Caco-2 (cell line): ENCODE measurements around the gene KYNU. TPM values are rescaled to one million over a fixed set of nuclear protein-coding genes. Genes with fewer than 3 reads are reported as not detected.

ENCODE experiments used
- BruUV-seq: library from RNA; stranded (reverse); fragments of 400-500 nt; replicated peaks from 2 replicates; lab custom pipeline; 2021; lab: Mats Ljungman, UMichigan
- CTCF ChIA-PET: fragments of 300-600 bp; sonication (Branson Sonifier 250); formaldehyde crosslinking; loops from one replicate; lab custom pipeline; 2022; ENCODE audit warnings: antibody characterized with exemption; lab: Charles Lee
- POLR2A ChIA-PET: fragments of 300-600 bp; sonication (Branson Sonifier 250); formaldehyde crosslinking; loops from one replicate; lab custom pipeline; 2022; ENCODE audit warnings: antibody characterized with exemption; lab: Charles Lee
- DNase-seq, 2 experiments: peaks; one replicate each; pipeline versions ENCODE4 v3.0.0 to v3.0.0-alpha.2; 2020 to 2022
- H3K27me3 ChIP-seq: replicated peaks from 2 replicates; pipeline ENCODE4 v1.6.0; 2011; ENCODE audit warnings: low read length; ENCODE audit not compliant: control insufficient read depth, insufficient read depth
- H3K36me3 ChIP-seq: 2 replicates; pipeline ENCODE4 v1.5.1; 2011; ENCODE audit warnings: low read length; ENCODE audit not compliant: control insufficient read depth, insufficient read depth
- H3K4me1 ChIP-seq: fragments of 250-450 bp; sonication (Bioruptor Pico); 2 replicates; pipeline ENCODE4 v1.5.1; 2020; ENCODE audit warnings: mild to moderate bottlenecking
- H3K4me3 ChIP-seq: 2 replicates; pipeline ENCODE4 v1.5.1; 2011; ENCODE audit warnings: low read depth, mild to moderate bottlenecking, control low read depth, low read length
- H3K9me3 ChIP-seq: fragments of 250-450 bp; sonication (Bioruptor Pico); 2 replicates; pipeline ENCODE4 v1.5.1; 2020; ENCODE audit warnings: mild to moderate bottlenecking, moderate library complexity
- H3K27ac Mint-ChIP-seq: one replicate; pipeline ENCODE4 v1.8.0; 2022; ENCODE audit warnings: mixed read lengths; ENCODE audit not compliant: unreplicated experiment
- H3K27me3 Mint-ChIP-seq: one replicate; pipeline ENCODE4 v1.8.0; 2022; ENCODE audit warnings: mixed read lengths; ENCODE audit not compliant: insufficient read depth, unreplicated experiment
- H3K36me3 Mint-ChIP-seq: one replicate; pipeline ENCODE4 v1.8.0; 2022; ENCODE audit warnings: mild to moderate bottlenecking, mixed read lengths; ENCODE audit not compliant: insufficient read depth, unreplicated experiment
- H3K4me1 Mint-ChIP-seq: one replicate; pipeline ENCODE4 v1.8.0; 2022; ENCODE audit warnings: low read depth, mixed read lengths; ENCODE audit not compliant: unreplicated experiment
- H3K4me3 Mint-ChIP-seq: one replicate; pipeline ENCODE4 v1.8.0; 2022; ENCODE audit warnings: mild to moderate bottlenecking, moderate library complexity, mixed read lengths; ENCODE audit not compliant: unreplicated experiment
- H3K9me3 Mint-ChIP-seq: one replicate; pipeline ENCODE4 v1.8.0; 2022; ENCODE audit warnings: mixed read lengths; ENCODE audit not compliant: unreplicated experiment
- intact Hi-C: fragments of 100-400 bp; cut with micrococcal nuclease; formaldehyde crosslinking; loops from one replicate; pipeline ENCODE4 v1.10.0; 2022; ENCODE audit not compliant: unreplicated experiment
- total RNA-seq: library from RNA; stranded (reverse); gene quantifications from 2 replicates; pipeline ENCODE4 v1.2.3, GENCODE V29; 2022
- TF ChIP-seq, protein P1 (sequence below), 2 experiments: fragments of 200-600 bp in 1 of 2; IDR thresholded peaks; 1 replicate in 1 of 2; 2 replicates in 1 of 2; pipeline versions ENCODE4 v1.5.1 to v1.8.0; 2011 to 2022; ENCODE audit warnings: antibody characterized with exemption in 1 of 2, control low read depth in 1 of 2, inconsistent platforms in 1 of 2, low read depth in 1 of 2, low read length in 1 of 2, mild to moderate bottlenecking in 1 of 2, moderate library complexity in 1 of 2; ENCODE audit not compliant: insufficient read depth in 1 of 2, severe bottlenecking in 1 of 2, unreplicated experiment in 1 of 2

Gene KYNU
- total RNA-seq, 1 experiment from 2014 or later = 4.3 TPM

DNA sequence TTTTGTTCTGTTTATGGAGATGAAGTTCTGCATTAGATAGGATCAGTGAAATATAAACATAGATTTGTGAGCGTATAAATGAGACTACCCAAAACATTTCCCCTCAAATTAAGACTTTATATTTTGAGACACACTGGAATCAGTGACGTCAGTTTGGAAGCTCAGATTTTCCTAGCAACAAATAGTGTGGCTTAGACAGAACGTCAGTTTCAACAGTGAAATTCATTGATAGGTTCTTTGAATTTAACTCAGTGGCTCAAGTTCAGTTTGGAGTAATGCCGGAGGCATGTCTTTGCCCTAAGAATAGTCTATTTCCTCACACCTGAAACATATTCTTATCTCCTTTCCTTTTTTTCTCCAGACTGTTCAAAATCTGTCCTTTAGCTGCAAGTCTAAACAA lies 138.2 kb downstream of the KYNU start:
- TF ChIP-seq, protein P1, sequence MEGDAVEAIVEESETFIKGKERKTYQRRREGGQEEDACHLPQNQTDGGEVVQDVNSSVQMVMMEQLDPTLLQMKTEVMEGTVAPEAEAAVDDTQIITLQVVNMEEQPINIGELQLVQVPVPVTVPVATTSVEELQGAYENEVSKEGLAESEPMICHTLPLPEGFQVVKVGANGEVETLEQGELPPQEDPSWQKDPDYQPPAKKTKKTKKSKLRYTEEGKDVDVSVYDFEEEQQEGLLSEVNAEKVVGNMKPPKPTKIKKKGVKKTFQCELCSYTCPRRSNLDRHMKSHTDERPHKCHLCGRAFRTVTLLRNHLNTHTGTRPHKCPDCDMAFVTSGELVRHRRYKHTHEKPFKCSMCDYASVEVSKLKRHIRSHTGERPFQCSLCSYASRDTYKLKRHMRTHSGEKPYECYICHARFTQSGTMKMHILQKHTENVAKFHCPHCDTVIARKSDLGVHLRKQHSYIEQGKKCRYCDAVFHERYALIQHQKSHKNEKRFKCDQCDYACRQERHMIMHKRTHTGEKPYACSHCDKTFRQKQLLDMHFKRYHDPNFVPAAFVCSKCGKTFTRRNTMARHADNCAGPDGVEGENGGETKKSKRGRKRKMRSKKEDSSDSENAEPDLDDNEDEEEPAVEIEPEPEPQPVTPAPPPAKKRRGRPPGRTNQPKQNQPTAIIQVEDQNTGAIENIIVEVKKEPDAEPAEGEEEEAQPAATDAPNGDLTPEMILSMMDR (IDR thresholded peaks at IDR 0.05; ENCODE audit: insufficient read depth in 1 of 2, low read depth in 1 of 2, low read length in 1 of 2, severe bottlenecking in 1 of 2, unreplicated experiment in 1 of 2) = no peak
- H3K27ac Mint-ChIP-seq = no peak overlapping the region
- no peak overlapping the region for H3K4me3 ChIP-seq

DNA sequence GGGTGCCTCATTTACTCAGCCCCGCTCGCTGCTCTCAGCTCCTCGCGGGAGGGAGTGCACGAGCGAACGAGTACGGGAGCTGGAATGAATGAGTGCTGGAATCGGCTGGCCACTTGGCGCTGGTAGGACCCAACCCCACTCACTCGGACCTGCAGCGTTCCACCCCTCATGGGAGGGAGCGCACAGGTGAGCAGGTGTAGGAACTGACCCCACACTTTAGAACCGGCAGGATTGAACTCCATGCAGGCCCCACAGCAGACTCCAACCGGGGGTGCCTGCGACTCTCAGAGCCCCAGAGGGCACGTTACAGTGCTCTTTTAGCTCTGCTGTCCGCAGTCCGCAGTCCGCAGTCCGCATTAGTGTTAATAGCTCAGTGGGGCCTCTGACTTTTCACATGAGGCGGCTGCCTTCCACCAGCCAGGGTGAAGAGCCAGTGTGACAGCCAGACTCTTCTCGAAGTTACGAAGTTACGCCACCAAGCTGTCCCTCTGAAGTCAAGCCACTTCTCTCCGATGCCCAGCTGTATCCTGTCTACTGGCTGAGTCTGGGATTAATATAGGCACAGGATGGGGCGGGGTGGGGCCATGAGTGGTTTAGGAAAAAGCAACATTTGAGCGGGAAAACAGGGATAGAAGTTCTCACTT lies 149.1 kb downstream of the KYNU start:
- no peaks in the 10 kb centered on the region for H3K4me1 Mint-ChIP-seq
- H3K9me3 Mint-ChIP-seq = no peaks in the 10 kb centered on the region
- intact Hi-C loops = no loop called here
- peaks cover 3% of the 10 kb centered on the region for H3K27me3 Mint-ChIP-seq
- no peak overlapping the region for H3K4me3 Mint-ChIP-seq
- ChIA-PET POLR2A (no interaction called here), CTCF (no interaction called here)
- no peaks in the 10 kb centered on the region for H3K27me3 ChIP-seq
- no peak for DNase-seq
- no peak overlapping the region for H3K27ac Mint-ChIP-seq
- H3K4me3 ChIP-seq = no peak overlapping the region
- H3K4me1 ChIP-seq = no peaks in the 10 kb centered on the region
- BruUV-seq = no TSS peak
- H3K9me3 ChIP-seq = no peaks in the 10 kb centered on the region
- TF ChIP-seq, protein P1 (IDR thresholded peaks at IDR 0.05; ENCODE audit: insufficient read depth in 1 of 2, low read depth in 1 of 2, low read length in 1 of 2, severe bottlenecking in 1 of 2, unreplicated experiment in 1 of 2) = no peak
- no peaks in the 10 kb centered on the region for H3K36me3 ChIP-seq
- H3K36me3 Mint-ChIP-seq = no peaks in the 10 kb centered on the region

More for the DNA sequence above, 138.2 kb downstream of the KYNU start:
- no TSS peak for BruUV-seq
- no peak for DNase-seq
- Histone ChIP-seq H3K9me3 (no peaks in the 10 kb centered on the region), H3K36me3 (no peaks in the 10 kb centered on the region), H3K27me3 (no peaks in the 10 kb centered on the region), H3K4me1 (no peaks in the 10 kb centered on the region)
- intact Hi-C loops = no loop called here
- H3K4me3 Mint-ChIP-seq = no peak overlapping the region
- H3K9me3 Mint-ChIP-seq = no peaks in the 10 kb centered on the region
- POLR2A ChIA-PET = interaction anchor here (0.6 kb wide), 1 partner anchor 272 kb away, joined by 3 read pairs; no protein-coding TSS in a partner anchor
- H3K36me3 Mint-ChIP-seq = no peaks in the 10 kb centered on the region
- no peaks in the 10 kb centered on the region for H3K4me1 Mint-ChIP-seq
- no peaks in the 10 kb centered on the region for H3K27me3 Mint-ChIP-seq
- CTCF ChIA-PET = no interaction called here

DNA sequence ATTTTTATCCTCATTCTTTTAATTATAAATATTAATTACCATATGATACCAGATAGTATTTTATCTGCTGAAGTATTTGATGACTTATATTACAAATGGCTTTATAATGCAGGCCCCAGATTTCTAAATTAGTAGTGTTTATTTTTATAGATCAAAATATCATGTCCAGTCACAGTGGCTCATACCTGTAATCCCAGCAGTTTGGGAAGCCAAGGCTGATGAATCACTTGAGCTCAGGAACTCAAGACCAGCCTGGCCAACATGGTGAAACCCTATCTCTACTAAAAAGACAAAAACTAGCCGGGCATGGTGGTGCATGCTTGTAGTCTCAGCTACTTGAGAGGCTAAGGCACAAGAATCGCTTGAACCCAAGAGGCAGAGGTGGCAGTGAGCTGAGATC lies 151.7 kb downstream of the KYNU start:
- Mint-ChIP-seq H3K4me1 (no peaks in the 10 kb centered on the region), H3K36me3 (no peaks in the 10 kb centered on the region), H3K4me3 (no peak overlapping the region), H3K27ac (no peak overlapping the region), H3K27me3 (peaks cover 3% of the 10 kb centered on the region), H3K9me3 (no peaks in the 10 kb centered on the region)
- no TSS peak for BruUV-seq
- intact Hi-C loops = no loop called here
- Histone ChIP-seq H3K27me3 (no peaks in the 10 kb centered on the region), H3K4me3 (no peak overlapping the region), H3K9me3 (no peaks in the 10 kb centered on the region), H3K4me1 (no peaks in the 10 kb centered on the region), H3K36me3 (no peaks in the 10 kb centered on the region)
- POLR2A ChIA-PET = no interaction called here
- TF ChIP-seq, protein P1 (IDR thresholded peaks at IDR 0.05; ENCODE audit: insufficient read depth in 1 of 2, low read depth in 1 of 2, low read length in 1 of 2, severe bottlenecking in 1 of 2, unreplicated experiment in 1 of 2) = no peak
- DNase-seq = no peak
- CTCF ChIA-PET = no interaction called here
